SK-N-SH (cell line): ENCODE results near the gene ESPNL. TPM values are rescaled to one million over a fixed set of nuclear protein-coding genes. Genes with fewer than 3 reads are reported as not detected.

Experiments used
- CTCF ChIA-PET: fragments of 300-600, 350-600 bp; formaldehyde crosslinking; extraction: SDS; loops from one replicate; lab custom pipeline; 2021; lab: Yijun Ruan, JAX
- POLR2A ChIA-PET: fragments of 350-600 bp; sonication (Branson Sonifier 250); formaldehyde crosslinking; extraction: SDS; loops from one replicate; lab custom pipeline; 2020; ENCODE audit warnings: antibody characterized with exemption, inconsistent platforms; lab: Yijun Ruan, JAX
- DNase-seq: peaks from one replicate; pipeline ENCODE4 v3.0.0; 2012
- H2AFZ ChIP-seq: fragments of 200-600 bp; sonication (generic); 2 replicates; pipeline ENCODE4 v1.8.1; 2016; ENCODE audit warnings: antibody characterized with exemption, mild to moderate bottlenecking, low read depth
- H3F3A ChIP-seq: fragments of 200-600 bp; sonication (generic); replicated peaks from 2 replicates; pipeline ENCODE3; 2016; ENCODE audit warnings: antibody characterized with exemption, mild to moderate bottlenecking; ENCODE audit not compliant: insufficient read depth
- H3K27ac ChIP-seq, 2 experiments: fragments of 200-500 bp in 1 of 2; fragments of 200-600 bp in 1 of 2; sonication (Bioruptor generic) in 1 of 2; sonication (generic), shearing (Covaris generic) in 1 of 2; 2 replicates each; pipeline versions ENCODE4 v1.5.1 to v1.6.1; 2014 to 2016; ENCODE audit warnings: low read depth in 2 of 2, inconsistent platforms in 1 of 2, low read length in 1 of 2, mild to moderate bottlenecking in 1 of 2, mixed read lengths in 1 of 2
- H3K27me3 ChIP-seq: fragments of 200-600 bp; sonication (generic), shearing (Covaris generic); 2 replicates; pipeline ENCODE4 v1.6.1; 2016; ENCODE audit warnings: mixed run types; ENCODE audit not compliant: insufficient read depth
- H3K36me3 ChIP-seq, 2 experiments: fragments of 200-500 bp in 1 of 2; fragments of 200-600 bp in 1 of 2; sonication (Bioruptor generic) in 1 of 2; sonication (generic) in 1 of 2; replicated peaks in 1 of 2; 2 replicates each; pipeline versions ENCODE3 to v1.5.1; 2014 to 2016; ENCODE audit warnings: low read length in 1 of 2, mild to moderate bottlenecking in 1 of 2; ENCODE audit not compliant: insufficient read depth in 2 of 2, control insufficient read depth in 1 of 2
- H3K4me1 ChIP-seq, 2 experiments: fragments of 200-500 bp in 1 of 2; fragments of 200-600 bp in 1 of 2; sonication (Bioruptor generic) in 1 of 2; sonication (generic), shearing (Covaris generic) in 1 of 2; 2 replicates each; pipeline versions ENCODE4 v1.5.1 to v1.6.1; 2014 to 2016; ENCODE audit warnings: low read depth in 1 of 2, low read length in 1 of 2, mixed run types in 1 of 2; ENCODE audit not compliant: insufficient read depth in 2 of 2, control insufficient read depth in 1 of 2
- H3K4me2 ChIP-seq: fragments of 200-600 bp; sonication (generic), shearing (Covaris generic); 2 replicates; pipeline ENCODE4 v1.6.1; 2017; ENCODE audit warnings: mixed run types
- H3K4me3 ChIP-seq, 2 experiments: fragments of 200-500 bp in 1 of 2; fragments of 200-600 bp in 1 of 2; sonication (Bioruptor generic) in 1 of 2; sonication (generic), shearing (Covaris generic) in 1 of 2; 2 replicates each; pipeline versions ENCODE4 v1.5.1 to v1.8.1; 2014 to 2016; ENCODE audit warnings: low read depth in 2 of 2, inconsistent platforms in 1 of 2, low read length in 1 of 2, mild to moderate bottlenecking in 1 of 2, mixed read lengths in 1 of 2, moderate library complexity in 1 of 2
- H3K79me2 ChIP-seq: fragments of 200-600 bp; sonication (generic); 2 replicates; pipeline ENCODE4 v1.8.1; 2017; ENCODE audit warnings: mild to moderate bottlenecking; ENCODE audit not compliant: insufficient read depth
- H3K9ac ChIP-seq: fragments of 200-600 bp; sonication (generic); 2 replicates; pipeline ENCODE4 v1.6.1; 2017; ENCODE audit warnings: mixed run types
- H3K9me2 ChIP-seq: fragments of 200-600 bp; sonication (generic); 2 replicates; pipeline ENCODE4 v1.6.1; 2017; ENCODE audit warnings: mixed run types
- H3K9me3 ChIP-seq: fragments of 200-600 bp; sonication (generic); 2 replicates; pipeline ENCODE4 v1.6.1; 2017; ENCODE audit warnings: mixed run types, mild to moderate bottlenecking, moderate library complexity
- H4K20me1 ChIP-seq: fragments of 200-600 bp; sonication (generic); 2 replicates; pipeline ENCODE4 v1.6.1; 2017; ENCODE audit warnings: mild to moderate bottlenecking, mixed run types; ENCODE audit not compliant: insufficient read depth
- ELF1 ChIP-seq: IDR thresholded peaks from 2 replicates; pipeline ENCODE4 v1.4.0; 2012
- FOXM1 ChIP-seq: IDR thresholded peaks from 2 replicates; pipeline ENCODE4 v1.4.0; 2012; ENCODE audit warnings: low read depth, mild to moderate bottlenecking
- GABPA ChIP-seq: IDR thresholded peaks from 2 replicates; pipeline ENCODE4 v1.4.0; 2012; ENCODE audit warnings: low read depth, mild to moderate bottlenecking
- GATA2 ChIP-seq: sonication (generic); formaldehyde crosslinking; IDR thresholded peaks from 2 replicates; pipeline ENCODE4 v1.5.0; 2020; ENCODE audit warnings: mild to moderate bottlenecking, missing genetic modification reagents
- IRF3 ChIP-seq: fragments of 150-350 bp; IDR thresholded peaks from 2 replicates; pipeline ENCODE4 v1.6.1; 2016; ENCODE audit warnings: mild to moderate bottlenecking, low read depth, low read length
- MEF2A ChIP-seq: IDR thresholded peaks from 2 replicates; pipeline ENCODE4 v1.4.0; 2012; ENCODE audit warnings: low read depth, borderline replicate concordance
- NFIC ChIP-seq: IDR thresholded peaks from 2 replicates; pipeline ENCODE4 v1.4.0; 2012; ENCODE audit warnings: borderline replicate concordance
- RCOR1 ChIP-seq: fragments of 150-350 bp; IDR thresholded peaks from 2 replicates; pipeline ENCODE4 v1.6.1; 2017; ENCODE audit warnings: antibody characterized with exemption, low read length
- REST ChIP-seq: IDR thresholded peaks from 2 replicates; pipeline ENCODE4 v1.6.1; 2012; ENCODE audit warnings: mild to moderate bottlenecking, low read depth, low read length, moderate library complexity
- SMC3 ChIP-seq: IDR thresholded peaks from 2 replicates; pipeline ENCODE4 v1.6.1; 2012; ENCODE audit warnings: low read depth, low read length, improper control_type of control experiment
- TAF1 ChIP-seq: IDR thresholded peaks from 2 replicates; pipeline ENCODE4 v1.6.1; 2012; ENCODE audit warnings: low read depth, mild to moderate bottlenecking, low read length, moderate library complexity, borderline replicate concordance
- USF1 ChIP-seq: IDR thresholded peaks from 2 replicates; pipeline ENCODE4 v1.4.0; 2012; ENCODE audit warnings: low read depth, borderline replicate concordance
- YY1 ChIP-seq: IDR thresholded peaks from 2 replicates; pipeline ENCODE4 v1.4.0; 2012; ENCODE audit warnings: low read depth, mild to moderate bottlenecking
- ZBTB33 ChIP-seq: IDR thresholded peaks from 2 replicates; pipeline ENCODE4 v1.4.0; 2012; ENCODE audit warnings: low read depth, borderline replicate concordance
- WGBS: methylation state at CpG from one replicate; pipeline ENCODE4 v1.1.6; 2017; ENCODE audit warnings: low lambda C conversion rate; 5-methylcytosine and 5-hydroxymethylcytosine counted together
- polyA plus RNA-seq, 3 experiments: library from polyadenylated mRNA; depleted of rRNA; stranded (reverse); fragments of >200 nt; gene quantifications; 2 replicates each; pipeline ENCODE4 v1.2.3, GENCODE V29; 2012

The ESPNL gene
- polyA plus RNA-seq, 1 of the 3 experiments (the other 2 are of a cell fraction): 0.05 TPM

- POLR2A ChIA-PET: interaction anchor here (1.0 kb wide), 1 partner anchor 12 kb away, joined by 3 read pairs; no protein-coding TSS in a partner anchor
- no peaks in the 10 kb centered on the region for H3K79me2 ChIP-seq
- H3K9me2 ChIP-seq: no peaks in the 10 kb centered on the region
- WGBS: 82% methylated on average over 19 of the region's 28 CpGs
- no peak overlapping the region for H2AFZ ChIP-seq
- peak; percentile 41 for DNase-seq
- no peaks in the 10 kb centered on the region for H3F3A ChIP-seq
- H3K4me2 ChIP-seq: no peak overlapping the region
- no peak for TF ChIP-seq FOXM1
- H3K9me3 ChIP-seq: no peaks in the 10 kb centered on the region
- CTCF ChIA-PET: interaction anchor here (1.1 to 1.3 kb wide), 3 partner anchors 29 to 247 kb away, joined by 3 to 4 read pairs (median 3); no protein-coding TSS in a partner anchor
- H3K27me3 ChIP-seq: no peaks in the 10 kb centered on the region
- no peak overlapping the region for H3K4me3 ChIP-seq
- H3K9ac ChIP-seq: no peak overlapping the region
- no peak overlapping the region for H3K27ac ChIP-seq
- peaks cover 0 to 12% of the 10 kb centered on the region in 2 experiments; a peak in 1 of 4 replicates for H3K4me1 ChIP-seq
- H3K36me3 ChIP-seq: no peaks in the 10 kb centered on the region
- H4K20me1 ChIP-seq: no peaks in the 10 kb centered on the region
Observed at GRCh38 chr2:238105506-238106338, 5.6 kb downstream of the ESPNL start.

GRCh38 chr2:238106339-238106697 is 6.2 kb downstream of the ESPNL start:
- TF ChIP-seq GABPA: no peak
- no peak for TF ChIP-seq SMC3
- no peak for TF ChIP-seq YY1
- TF ChIP-seq USF1: no peak
- TF ChIP-seq ELF1: no peak
- no peak for TF ChIP-seq NFIC
- TF ChIP-seq IRF3: no peak
- no peak for TF ChIP-seq MEF2A
- TF ChIP-seq REST: no peak
- no peak for TF ChIP-seq ZBTB33
- TF ChIP-seq FOXM1: no peak
- TF ChIP-seq GATA2 (CRISPR knock-in tag): no peak
- no peak for TF ChIP-seq RCOR1
- TF ChIP-seq TAF1: no peak
- Histone ChIP-seq H3K27me3 (no peaks in the 10 kb centered on the region), H3K9me3 (no peaks in the 10 kb centered on the region), H2AFZ (no peak overlapping the region), H3K79me2 (no peaks in the 10 kb centered on the region), H3K36me3 (no peaks in the 10 kb centered on the region), H3K9ac (no peak overlapping the region), H3F3A (no peaks in the 10 kb centered on the region), H3K9me2 (no peaks in the 10 kb centered on the region), H4K20me1 (no peaks in the 10 kb centered on the region), H3K4me1 (peaks cover 0 to 12% of the 10 kb centered on the region in 2 experiments; a peak in 1 of 4 replicates), H3K4me2 (no peak overlapping the region), H3K4me3 (no peak overlapping the region), H3K27ac (no peak overlapping the region)
- DNase-seq: peak; percentile 45
- 79% methylated on average over 7 of the region's 13 CpGs for WGBS
- CTCF ChIA-PET: interaction anchor here (1.1 to 1.3 kb wide), 3 partner anchors 28 to 248 kb away, joined by 3 to 4 read pairs (median 3); no protein-coding TSS in a partner anchor
- POLR2A ChIA-PET: no interaction called here
